Kidney glomerular epithelial cell (primary cell): ENCODE measurements around the gene SH3BGR.
"Not testable (repeated sequence)": the region's sequence is repeated elsewhere in the genome, so short reads cannot be mapped to it uniquely, and the experiment has no call there.

Source experiments
- DNase-seq: peaks from one replicate; lab custom pipeline; 2025; lab: John Stamatoyannopoulos, UW

The SH3BGR gene

GRCh38 chr21:39451332-39452206 is at the start of gene SH3BGR:
Gene SH3BGR (plus strand): TSS chr21:39451970. CDS start chr21:39452097, 127 bp downstream.
- no peak for DNase-seq

- no peak for DNase-seq
Observed at GRCh38 chr21:39406065-39406464, 45.7 kb upstream of the SH3BGR start.

- not testable (repeated sequence) for DNase-seq
Observed at GRCh38 chr21:39419204-39419603, 32.6 kb upstream of the SH3BGR start.

- DNase-seq = no peak
Observed at GRCh38 chr21:39422527-39423241, 29.1 kb upstream of the SH3BGR start.

GRCh38 chr21:39429445-39429844 is 22.3 kb upstream of the SH3BGR start:
- no peak for DNase-seq

- DNase-seq = no peak
Observed at GRCh38 chr21:39430016-39430415, 21.8 kb upstream of the SH3BGR start.

GRCh38 chr21:39430457-39430856 is 21.3 kb upstream of the SH3BGR start:
- peak; percentile 27 for DNase-seq

GRCh38 chr21:39430954-39431353 is 20.8 kb upstream of the SH3BGR start:
- no peak for DNase-seq

GRCh38 chr21:39434950-39435349 is 16.8 kb upstream of the SH3BGR start:
- no peak for DNase-seq

- no peak for DNase-seq
Observed at GRCh38 chr21:39439232-39439631, 12.5 kb upstream of the SH3BGR start.

GRCh38 chr21:39441502-39442475 is 10.0 kb upstream of the SH3BGR start:
- DNase-seq = peak; percentile 58

- DNase-seq = peak; percentile 29
Observed at GRCh38 chr21:39444421-39445180, 7.2 kb upstream of the SH3BGR start.

- peak; percentile 80 for DNase-seq
Observed at GRCh38 chr21:39445321-39446269, 6.2 kb upstream of the SH3BGR start, which contains the start of gene LCA5L. Gene LCA5L (minus strand): TSS chr21:39445778. CDS start chr21:39428493, 17,285 bp downstream.

- DNase-seq = no peak
Observed at GRCh38 chr21:39447264-39447663, 4.5 kb upstream of the SH3BGR start.

GRCh38 chr21:39452207-39452969 is 618 bp downstream of the SH3BGR start:
- DNase-seq = no peak

GRCh38 chr21:39452970-39453342 is 1.2 kb downstream of the SH3BGR start:
- no peak for DNase-seq

- no peak for DNase-seq
Observed at GRCh38 chr21:39453571-39454179, 1.9 kb downstream of the SH3BGR start.

- DNase-seq = no peak
Observed at GRCh38 chr21:39454949-39455668, 3.3 kb downstream of the SH3BGR start.
